Measurements from ENCODE around the gene CCNF. TPM values are rescaled to one million over a fixed set of nuclear protein-coding genes. Genes with fewer than 3 reads are reported as not detected.
"Not testable (repeated sequence)": the region's sequence is repeated elsewhere in the genome, so short reads cannot be mapped to it uniquely, and the experiment has no call there.

CCNF gene
- total and polyA plus RNA-seq, 10 of the 15 experiments (the other 5 are each of a cell fraction or from before 2014, with no cell fraction given) = 4.0 to 63.2 (median 27.5) TPM

- no peak for TF ChIP-seq ETV6 (conservative IDR thresholded peaks at IDR 0.05 in 1 of 2, IDR thresholded peaks at IDR 0.05 in 1 of 2; ENCODE audit: borderline replicate concordance in 1 of 2, low read depth in 1 of 2)
- TF ChIP-seq BMI1 (IDR thresholded peaks at IDR 0.05; ENCODE audit: borderline replicate concordance) = no peak
- no peak for TF ChIP-seq NKRF (conservative IDR thresholded peaks at IDR 0.05)
- TF ChIP-seq KDM1A (IDR thresholded peaks at IDR 0.05; ENCODE audit: borderline replicate concordance) = no peak
- TF ChIP-seq REST (IDR thresholded peaks at IDR 0.05; ENCODE audit: low read depth, low read length) = no peak
- no peak for TF ChIP-seq WRNIP1 (IDR thresholded peaks at IDR 0.05; ENCODE audit: borderline replicate concordance, low read depth, low read length)
These were observed 3.7 kb downstream of the CCNF start (continued) for GRCh38 chr16:2432801-2433505.

- H4K20me1 ChIP-seq (ENCODE audit: control insufficient read depth, insufficient read depth); intact Hi-C loops (cut with micrococcal nuclease; ENCODE audit: unreplicated experiment); FAIRE-seq; H3K4me1 ChIP-seq (ENCODE audit: control insufficient read depth, insufficient read depth, low read length); H3K27ac ChIP-seq (ENCODE audit: control insufficient read depth, insufficient read depth); H3K27me3 ChIP-seq (replicated peaks in 1 of 2; ENCODE audit: control insufficient read depth in 2 of 2, insufficient read depth in 2 of 2, low read length in 1 of 2); BruUV-seq (replicated peaks); ATAC-seq; H3K4me3 ChIP-seq; H3K9me3 ChIP-seq (replicated peaks; ENCODE audit: control insufficient read depth, insufficient read depth, low read length); SMC1A ChIA-PET (ENCODE audit: uncharacterized antibody, unreplicated experiment); DNase-seq (ENCODE audit: low read depth, low spot score); H3K4me2 ChIP-seq (ENCODE audit: control insufficient read depth, insufficient read depth); RAD21 ChIA-PET (ENCODE audit: unreplicated experiment); in situ Hi-C loops (cut with MboI); H2AFZ ChIP-seq (ENCODE audit: control insufficient read depth, low read depth, low read length); H3K9ac ChIP-seq (ENCODE audit: control insufficient read depth, insufficient read depth, low read length): not testable (repeated sequence)
- 100% methylated on average over 3 of the region's 4 CpGs for WGBS (ENCODE audit: insufficient coverage, insufficient replicate concordance, low lambda C conversion rate, missing lambda C conversion rate)
- POLR2A ChIA-PET = interaction anchor here (0.6 to 0.9 kb wide), 2 partner anchors 66 to 75 kb away, joined by 3 read pairs; no protein-coding TSS in a partner anchor
- CTCF ChIA-PET = interaction anchor here (0.9 to 1.0 kb wide), 2 partner anchors 14 to 142 kb away, joined by 4 to 5 read pairs; no protein-coding TSS in a partner anchor
- peaks cover 38 to 40% of the 10 kb centered on the region in 2 experiments for H3K36me3 ChIP-seq (ENCODE audit: control insufficient read depth in 2 of 2, insufficient read depth in 2 of 2, low read length in 1 of 2)
- peaks cover 18% of the 10 kb centered on the region for H3K79me2 ChIP-seq (ENCODE audit: control insufficient read depth, insufficient read depth, low read length)
These were observed 6.0 kb downstream of the CCNF start for GRCh38 chr16:2435236-2435635.
